Cardiac muscle cell (in vitro differentiated cells and primary cell): ENCODE data around the gene PLSCR2. TPM values are rescaled to one million over a fixed set of nuclear protein-coding genes. Genes with fewer than 3 reads are reported as not detected.
"Not testable (repeated sequence)": the region's sequence is repeated elsewhere in the genome, so short reads cannot be mapped to it uniquely, and the experiment has no call there.

Experiments
- DNase-seq, 2 donors: peaks; one replicate each; pipeline versions ENCODE4 v3.0.0 to v3.0.0-alpha.2; 2010 to 2017; ENCODE audit warnings: low read depth in 1 of 2, low spot score in 1 of 2
- H3K27ac ChIP-seq: fragments of 200-600 bp; sonication (generic); 2 replicates; pipeline ENCODE4 v1.5.1; 2016
- H3K27me3 ChIP-seq: fragments of 200-600 bp; sonication (generic); 2 replicates; pipeline ENCODE4 v1.6.0; 2016; ENCODE audit warnings: control low read depth
- H3K36me3 ChIP-seq: fragments of 200-600 bp; sonication (generic); 2 replicates; pipeline ENCODE4 v1.5.1; 2016; ENCODE audit warnings: control low read depth
- H3K4me1 ChIP-seq: fragments of 200-600 bp; sonication (generic); 2 replicates; pipeline ENCODE4 v1.8.1; 2017; ENCODE audit warnings: low read depth, mild to moderate bottlenecking, mixed run types
- H3K4me3 ChIP-seq: fragments of 200-600 bp; sonication (generic); 2 replicates; pipeline ENCODE4 v1.5.1; 2016; ENCODE audit warnings: mild to moderate bottlenecking
- H3K9me3 ChIP-seq: fragments of 200-600 bp; sonication (generic); 2 replicates; pipeline ENCODE4 v1.5.1; 2017; ENCODE audit warnings: low read depth, mild to moderate bottlenecking, control low read depth
- CTCF ChIP-seq: IDR thresholded peaks from 2 replicates; pipeline ENCODE4 v1.5.1; 2012; ENCODE audit warnings: low read depth, mild to moderate bottlenecking, low read length
- polyA plus RNA-seq: library from polyadenylated mRNA; unstranded; fragments of >200 nt; fragmentation: Nextera tagmentation; extraction: Ambion mirVana; gene quantifications from 2 replicates; pipeline ENCODE4 v1.2.1, GENCODE V29; 2016
- total RNA-seq: library from RNA; depleted of rRNA; stranded (reverse); fragments of >200 nt; gene quantifications from 2 replicates; pipeline ENCODE4 v1.2.3, GENCODE V29; 2016

The PLSCR2 gene
- total and polyA plus RNA-seq, 2 experiments from 2014 or later = not detected

GRCh38 chr3:146501752-146502151 is 32.4 kb upstream of the PLSCR2 start:
- Histone ChIP-seq H3K27me3 (no peaks in the 10 kb centered on the region), H3K9me3 (no peaks in the 10 kb centered on the region), H3K36me3 (no peaks in the 10 kb centered on the region), H3K4me3 (no peak overlapping the region), H3K27ac (no peak overlapping the region), H3K4me1 (no peaks in the 10 kb centered on the region)
- DNase-seq = no peak
- TF ChIP-seq CTCF = no peak

GRCh38 chr3:146499701-146500100 is 30.3 kb upstream of the PLSCR2 start:
- no peaks in the 10 kb centered on the region for H3K36me3 ChIP-seq
- DNase-seq = no peak
- H3K27me3 ChIP-seq = no peaks in the 10 kb centered on the region
- H3K9me3 ChIP-seq = no peaks in the 10 kb centered on the region
- H3K27ac ChIP-seq = no peak overlapping the region
- no peak overlapping the region for H3K4me3 ChIP-seq
- no peaks in the 10 kb centered on the region for H3K4me1 ChIP-seq
- TF ChIP-seq CTCF = no peak

- Histone ChIP-seq H3K27ac (no peak overlapping the region), H3K36me3 (no peaks in the 10 kb centered on the region), H3K4me1 (no peaks in the 10 kb centered on the region), H3K27me3 (no peaks in the 10 kb centered on the region), H3K9me3 (no peaks in the 10 kb centered on the region), H3K4me3 (no peak overlapping the region)
- DNase-seq = no peak
- TF ChIP-seq CTCF = no peak
Observed at GRCh38 chr3:146498002-146498736, 28.8 kb upstream of the PLSCR2 start.

- not testable (repeated sequence) for H3K27me3 ChIP-seq, H3K4me1 ChIP-seq, H3K27ac ChIP-seq, H3K36me3 ChIP-seq, DNase-seq, H3K4me3 ChIP-seq, H3K9me3 ChIP-seq
Observed at GRCh38 chr3:146497145-146497843, 27.9 kb upstream of the PLSCR2 start.

- Histone ChIP-seq H3K9me3 (no peaks in the 10 kb centered on the region), H3K27ac (no peak overlapping the region), H3K4me3 (no peak overlapping the region), H3K36me3 (no peaks in the 10 kb centered on the region), H3K4me1 (no peaks in the 10 kb centered on the region), H3K27me3 (no peaks in the 10 kb centered on the region)
- DNase-seq = no peak
- TF ChIP-seq CTCF = no peak
Observed at GRCh38 chr3:146496726-146497125, 27.4 kb upstream of the PLSCR2 start.

- no peak overlapping the region for H3K27ac ChIP-seq
- H3K4me1 ChIP-seq = no peaks in the 10 kb centered on the region
- H3K27me3 ChIP-seq = no peaks in the 10 kb centered on the region
- TF ChIP-seq CTCF = no peak
- DNase-seq = no peak
- no peak overlapping the region for H3K4me3 ChIP-seq
- no peaks in the 10 kb centered on the region for H3K36me3 ChIP-seq
- H3K9me3 ChIP-seq = no peaks in the 10 kb centered on the region
Observed at GRCh38 chr3:146496251-146496650, 26.9 kb upstream of the PLSCR2 start.
